Measurements from ENCODE around the gene PPARA. TPM values are rescaled to one million over a fixed set of nuclear protein-coding genes. Genes with fewer than 3 reads are reported as not detected.

PPARA gene
- total and polyA plus RNA-seq, 2 donors (not counting 3 experiments of a cell fraction or from before 2014, with no cell fraction given) = 3.1 to 10.7 TPM

DNA sequence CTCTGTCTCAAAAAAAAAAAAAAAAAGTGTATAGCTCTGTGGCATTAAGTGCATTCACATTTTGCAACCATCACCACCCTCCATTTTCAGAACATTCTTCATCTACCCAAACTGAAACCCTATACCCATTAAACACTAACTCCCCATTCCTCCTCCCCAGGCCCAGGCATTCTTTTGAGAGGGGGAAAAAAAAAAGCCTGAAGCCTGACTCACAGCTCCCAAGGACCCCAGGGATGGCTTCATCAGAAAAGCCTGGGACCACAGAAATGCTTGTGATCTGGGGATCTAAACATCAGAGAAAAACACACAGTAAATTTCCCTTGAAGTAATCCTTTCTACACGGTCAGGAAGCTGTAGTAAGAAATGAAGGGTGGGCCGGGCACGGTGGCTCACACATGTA is 135.7 kb downstream of the PPARA start:
- Histone ChIP-seq H3K36me3 (ENCODE audit: control insufficient read depth in 2 of 2, extremely low read depth in 1 of 2, insufficient read depth in 2 of 2, low read length in 2 of 2) (peaks cover 5 to 21% of the 10 kb centered on the region in 2 experiments), H3K4me2 (ENCODE audit: insufficient read depth, low read length) (no peak overlapping the region), H3K4me3 (replicated peaks in 1 of 3; ENCODE audit: insufficient read depth in 1 of 3, low read depth in 1 of 3, low read length in 3 of 3) (no peak overlapping the region), H4K20me1 (replicated peaks; ENCODE audit: control insufficient read depth, extremely low read depth, insufficient read depth, low read length) (no peaks in the 10 kb centered on the region), H2AFZ (ENCODE audit: low read depth, low read length) (no peak overlapping the region), H3K27me3 (ENCODE audit: control insufficient read depth in 2 of 2, insufficient read depth in 2 of 2, low read length in 2 of 2) (no peaks in the 10 kb centered on the region), H3K79me2 (ENCODE audit: control insufficient read depth, insufficient read depth, low read length) (no peaks in the 10 kb centered on the region), H3K9ac (replicated peaks; ENCODE audit: extremely low read depth, insufficient read depth, low read length) (no peak overlapping the region), H3K27ac (ENCODE audit: insufficient read depth, low read depth, low read length) (no peak overlapping the region), H3K9me1 (replicated peaks; ENCODE audit: control insufficient read depth, extremely low read depth, insufficient read depth, low read length) (no peaks in the 10 kb centered on the region), H3K4me1 (ENCODE audit: control insufficient read depth, extremely low read depth, insufficient read depth, low read length) (peaks cover 16% of the 10 kb centered on the region), H3K9me3 (replicated peaks; ENCODE audit: control insufficient read depth, insufficient read depth, low read length) (no peaks in the 10 kb centered on the region)
- CTCF ChIA-PET = interaction anchor here (0.7 to 2.2 kb wide), 2 partner anchors 16 to 846 kb away, joined by 4 to 7 read pairs; no protein-coding TSS in a partner anchor
- no TSS peak for BruUV-seq (replicated peaks)
- intact Hi-C loops (cut with micrococcal nuclease) (no loop called here), dilution Hi-C loops (cut with MboI; ENCODE audit: extremely low pct_ligation_motif_present, low sequenced_read_pairs) (no loop called here)
- DNase-seq (ENCODE audit: low read depth, low spot score) (no peak), FAIRE-seq (no peak)
- POLR2A ChIA-PET = no interaction called here
- TF ChIP-seq MYC (IDR thresholded peaks at IDR 0.05; ENCODE audit: low read depth, low read length) (no peak), EZH2 (IDR thresholded peaks at IDR 0.05; ENCODE audit: borderline replicate concordance, low read depth, low read length, severe bottlenecking) (no peak), POLR2A (IDR thresholded peaks at IDR 0.05; ENCODE audit: low read depth, low read length) (no peak), POLR2AphosphoS5 (IDR thresholded peaks at IDR 0.05; ENCODE audit: insufficient read depth, low read depth, low read length) (no peak)

DNA sequence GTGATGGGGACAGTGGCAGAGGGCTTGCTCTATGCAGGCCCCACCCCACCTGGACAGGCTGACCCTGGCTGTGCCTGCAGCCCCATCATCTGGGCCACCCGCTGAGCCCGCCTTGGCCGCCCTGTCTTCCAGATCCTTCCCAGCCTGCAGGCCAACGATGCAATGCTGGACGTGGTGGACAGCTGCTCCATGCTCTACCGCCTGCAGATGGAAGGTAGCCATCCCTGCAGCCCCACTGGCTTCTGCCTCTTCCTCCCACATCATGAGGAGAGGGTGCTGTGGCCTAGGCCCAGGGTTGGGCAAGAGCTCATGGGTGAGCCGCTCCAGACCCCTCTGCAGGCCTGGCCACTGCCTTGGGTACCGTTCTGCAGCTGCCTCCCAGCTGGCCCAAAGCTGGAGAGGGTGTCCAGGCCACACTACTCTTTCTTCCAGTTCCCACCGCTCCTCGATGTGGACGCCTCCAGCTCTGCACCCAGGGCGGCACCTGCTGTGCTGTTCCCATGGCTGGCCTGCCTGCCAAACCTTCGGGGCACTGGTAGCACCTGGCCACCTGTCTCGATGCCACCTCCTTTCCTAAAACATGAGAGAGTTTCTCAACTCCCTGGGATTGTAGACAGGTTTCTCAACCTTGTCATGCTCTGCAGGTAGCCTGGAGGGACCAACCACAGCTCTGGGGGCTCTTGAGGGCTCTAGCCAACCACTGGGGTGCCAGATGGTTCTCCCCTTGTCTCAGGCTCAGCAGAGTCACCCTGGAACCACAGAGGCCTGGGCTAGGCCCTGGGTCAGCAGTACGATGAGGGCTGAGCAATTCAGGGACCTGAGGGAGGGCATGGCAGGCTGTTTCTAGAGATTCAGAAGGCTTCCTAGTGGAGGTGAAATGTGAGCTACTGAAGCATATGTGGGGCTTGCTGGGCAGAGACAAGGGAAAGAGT is 136.9 kb downstream of the PPARA start:
- Histone ChIP-seq H2AFZ (ENCODE audit: low read depth, low read length) (no peak overlapping the region), H3K9ac (replicated peaks; ENCODE audit: extremely low read depth, insufficient read depth, low read length) (peak overlapping the region; percentile 5), H3K9me3 (replicated peaks; ENCODE audit: control insufficient read depth, insufficient read depth, low read length) (no peaks in the 10 kb centered on the region), H3K79me2 (ENCODE audit: control insufficient read depth, insufficient read depth, low read length) (no peaks in the 10 kb centered on the region), H3K4me1 (ENCODE audit: control insufficient read depth, extremely low read depth, insufficient read depth, low read length) (peaks cover 16% of the 10 kb centered on the region), H3K27ac (ENCODE audit: insufficient read depth, low read depth, low read length) (peak overlapping the region; percentile 60), H3K27me3 (ENCODE audit: control insufficient read depth in 2 of 2, insufficient read depth in 2 of 2, low read length in 2 of 2) (no peaks in the 10 kb centered on the region), H3K4me2 (ENCODE audit: insufficient read depth, low read length) (peak overlapping the region; percentile 1), H3K4me3 (replicated peaks in 1 of 3; ENCODE audit: insufficient read depth in 1 of 3, low read depth in 1 of 3, low read length in 3 of 3) (no peak overlapping the region), H3K36me3 (ENCODE audit: control insufficient read depth in 2 of 2, extremely low read depth in 1 of 2, insufficient read depth in 2 of 2, low read length in 2 of 2) (peaks cover 5 to 16% of the 10 kb centered on the region in 2 experiments), H3K9me1 (replicated peaks; ENCODE audit: control insufficient read depth, extremely low read depth, insufficient read depth, low read length) (no peaks in the 10 kb centered on the region), H4K20me1 (replicated peaks; ENCODE audit: control insufficient read depth, extremely low read depth, insufficient read depth, low read length) (no peaks in the 10 kb centered on the region)
- DNase-seq (ENCODE audit: low read depth, low spot score) = no peak
- FAIRE-seq = no peak
- no TSS peak for BruUV-seq (replicated peaks)
- POLR2A ChIA-PET = no interaction called here
- dilution Hi-C loops (cut with MboI; ENCODE audit: extremely low pct_ligation_motif_present, low sequenced_read_pairs) = no loop called here
- CTCF ChIA-PET = interaction anchor here (1.4 to 2.2 kb wide), 2 partner anchors 9 to 17 kb away, joined by 4 to 7 read pairs; partner anchors contain the start of gene GTSE1
- intact Hi-C loops (cut with micrococcal nuclease) = no loop called here
- TF ChIP-seq EZH2 (IDR thresholded peaks at IDR 0.05; ENCODE audit: borderline replicate concordance, low read depth, low read length, severe bottlenecking) (no peak), MAX (IDR thresholded peaks at IDR 0.05; ENCODE audit: insufficient read depth, insufficient read length) (no peak), CTCF (IDR thresholded peaks at IDR 0.05; ENCODE audit: extremely low read depth in 1 of 2, insufficient read depth in 1 of 2, low read depth in 1 of 2, low read length in 2 of 2) (no peak), MYC (IDR thresholded peaks at IDR 0.05; ENCODE audit: low read depth, low read length) (no peak), FOS (IDR thresholded peaks at IDR 0.05; ENCODE audit: borderline replicate concordance, insufficient read depth, low read length) (no peak), GATA2 (IDR thresholded peaks at IDR 0.05; ENCODE audit: insufficient read depth, insufficient read length, low read depth, low read length) (no peak), POLR2A (IDR thresholded peaks at IDR 0.05; ENCODE audit: low read depth, low read length) (no peak), JUN (IDR thresholded peaks at IDR 0.05; ENCODE audit: borderline replicate concordance, insufficient read depth, insufficient read length, low read depth) (no peak), POLR2AphosphoS5 (IDR thresholded peaks at IDR 0.05; ENCODE audit: insufficient read depth, low read depth, low read length) (no peak)
